Renal cortex interstitium (tissue), 11 donors: ENCODE results near the gene TTC23. TPM values are rescaled to one million over a fixed set of nuclear protein-coding genes. Genes with fewer than 3 reads are reported as not detected.
A peak's percentile ranks its signal among the peaks of the same experiment; 100 is the strongest.

Experiments
- DNase-seq, 11 donors: peaks; one replicate each; pipeline ENCODE4 v3.0.0-alpha.2; 2013; ENCODE audit warnings: low read depth in 9 of 11, low spot score in 4 of 11; ENCODE audit errors: extremely low read depth in 1 of 11
- polyA plus RNA-seq, 3 donors: library from polyadenylated mRNA; unstranded; fragments of 120-200 nt; gene quantifications; one replicate each; pipeline ENCODE4 v1.2.1, GENCODE V29; 2013; ENCODE audit not compliant: insufficient read length in 3 of 3

The TTC23 gene
- polyA plus RNA-seq, 3 donors: 29.3 to 35.4 (median 32.3) TPM

DNA sequence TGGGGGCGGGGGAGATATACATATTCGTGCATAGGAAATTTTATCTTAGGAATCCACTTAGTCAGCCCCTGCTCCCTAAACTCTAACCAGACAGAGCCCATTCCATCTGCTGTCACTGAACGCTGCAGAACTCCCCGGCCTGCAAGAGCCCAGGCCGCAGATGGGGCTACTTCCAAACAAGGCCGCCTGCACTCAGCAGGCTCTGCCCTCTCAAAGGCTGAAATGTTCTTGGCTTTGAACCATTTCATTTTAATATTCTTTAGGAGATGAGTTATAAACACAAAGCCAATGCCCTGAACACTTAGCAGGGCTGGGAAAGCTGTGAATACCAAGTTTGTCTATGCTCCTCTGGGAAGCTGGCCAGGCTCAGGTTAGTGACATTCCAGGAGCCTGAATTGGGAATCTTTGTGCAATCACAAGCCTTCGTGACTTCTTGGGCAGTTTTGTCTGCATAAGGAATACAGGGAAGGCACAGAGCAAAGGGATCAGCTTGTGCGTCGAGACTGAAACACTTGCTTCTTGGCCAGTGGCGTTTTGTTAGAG, 79.5 kb downstream of the TTC23 start:
- no peak for DNase-seq

DNA sequence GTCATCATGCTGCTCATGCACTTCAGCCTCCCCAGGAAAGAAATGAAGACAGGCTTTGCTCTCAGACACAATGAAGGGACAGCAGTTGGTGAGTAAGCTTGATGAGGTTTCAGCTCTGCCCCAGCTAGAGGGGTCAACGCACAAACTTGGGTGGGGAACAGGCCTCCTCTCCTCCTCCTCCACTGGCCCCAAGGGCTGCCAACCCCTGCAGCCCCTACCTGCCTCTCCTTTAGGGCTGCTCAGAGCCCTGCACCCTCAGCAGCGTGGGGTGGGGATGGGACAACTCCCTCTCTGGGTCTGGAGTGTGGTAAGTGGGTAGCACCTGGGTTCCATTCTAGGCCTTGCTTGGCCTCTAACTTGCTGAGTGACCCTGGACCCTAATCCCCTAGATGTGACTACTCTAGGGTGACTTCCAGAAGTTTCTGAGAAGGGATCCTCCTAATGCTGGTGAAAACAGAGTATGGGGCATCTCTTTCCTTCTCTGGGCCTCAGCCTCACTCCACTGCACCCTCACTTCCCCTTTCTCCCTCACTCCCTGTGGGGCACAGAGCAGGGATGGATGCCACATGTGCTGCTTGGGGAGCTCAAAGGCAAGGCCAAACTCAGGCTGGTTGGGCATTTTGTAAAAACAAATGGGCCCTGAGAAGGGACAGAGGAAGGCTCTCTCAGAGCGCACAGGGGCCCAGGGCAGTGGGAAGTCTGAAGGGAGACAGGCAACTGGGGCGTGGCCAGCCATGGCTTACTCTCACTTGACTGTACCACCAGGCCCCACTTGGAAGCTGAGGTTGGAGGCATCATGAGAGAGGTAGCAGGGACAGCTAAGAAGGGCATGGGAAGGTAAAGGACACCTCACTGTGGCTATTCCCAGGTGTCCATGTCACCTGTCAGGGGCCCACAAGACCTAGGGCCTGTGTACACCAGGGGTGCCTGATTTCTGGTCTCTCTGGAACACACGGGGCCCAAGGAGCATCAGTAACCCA, 80.5 kb downstream of the TTC23 start:
- DNase-seq: no peak

DNA sequence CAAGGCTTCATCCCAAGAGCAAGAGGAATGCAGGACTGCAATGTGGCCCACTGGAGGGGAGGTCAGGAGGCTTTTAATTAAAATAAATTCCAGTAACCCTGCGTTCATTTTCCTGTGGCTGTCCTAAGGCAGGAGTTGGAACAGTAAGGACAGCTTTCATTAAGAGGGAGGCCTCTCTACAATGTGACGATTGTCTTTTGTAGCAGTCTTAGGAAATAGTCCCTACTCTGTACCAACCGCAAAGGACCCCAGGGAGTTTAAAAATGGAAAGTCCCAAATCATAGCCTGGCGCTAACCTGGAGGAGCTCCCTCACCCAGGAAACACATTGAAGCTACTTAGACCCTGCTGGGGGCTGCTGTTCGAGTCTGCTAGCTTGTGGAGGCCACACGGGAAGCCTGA, 81.7 kb downstream of the TTC23 start:
- DNase-seq: no peak

DNA sequence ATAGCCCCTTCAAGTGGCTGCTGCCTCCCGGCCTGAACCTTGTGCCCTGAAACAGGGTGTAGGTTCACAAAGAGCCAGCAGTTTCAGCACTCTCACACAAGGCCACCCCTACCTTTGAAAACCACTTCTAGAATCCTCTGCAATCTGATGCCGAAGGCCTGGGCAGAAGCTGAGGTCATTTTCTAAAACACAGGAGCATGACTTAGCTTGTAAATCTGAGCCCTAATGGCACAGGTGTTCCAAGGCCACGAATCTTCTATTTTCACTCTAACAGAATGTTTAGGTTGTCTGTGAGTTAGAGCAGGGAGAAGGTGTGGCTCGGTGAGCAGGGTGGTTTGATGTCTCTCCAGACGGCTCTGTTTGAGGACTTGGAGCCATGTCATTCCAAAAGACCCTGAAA, 82.2 kb downstream of the TTC23 start:
- DNase-seq: peak in 2 of 11 donors; percentile 9 to 12

- no peak for DNase-seq
Observed at GRCh38 chr15:99165956-99166689, 83.3 kb downstream of the TTC23 start.

DNA sequence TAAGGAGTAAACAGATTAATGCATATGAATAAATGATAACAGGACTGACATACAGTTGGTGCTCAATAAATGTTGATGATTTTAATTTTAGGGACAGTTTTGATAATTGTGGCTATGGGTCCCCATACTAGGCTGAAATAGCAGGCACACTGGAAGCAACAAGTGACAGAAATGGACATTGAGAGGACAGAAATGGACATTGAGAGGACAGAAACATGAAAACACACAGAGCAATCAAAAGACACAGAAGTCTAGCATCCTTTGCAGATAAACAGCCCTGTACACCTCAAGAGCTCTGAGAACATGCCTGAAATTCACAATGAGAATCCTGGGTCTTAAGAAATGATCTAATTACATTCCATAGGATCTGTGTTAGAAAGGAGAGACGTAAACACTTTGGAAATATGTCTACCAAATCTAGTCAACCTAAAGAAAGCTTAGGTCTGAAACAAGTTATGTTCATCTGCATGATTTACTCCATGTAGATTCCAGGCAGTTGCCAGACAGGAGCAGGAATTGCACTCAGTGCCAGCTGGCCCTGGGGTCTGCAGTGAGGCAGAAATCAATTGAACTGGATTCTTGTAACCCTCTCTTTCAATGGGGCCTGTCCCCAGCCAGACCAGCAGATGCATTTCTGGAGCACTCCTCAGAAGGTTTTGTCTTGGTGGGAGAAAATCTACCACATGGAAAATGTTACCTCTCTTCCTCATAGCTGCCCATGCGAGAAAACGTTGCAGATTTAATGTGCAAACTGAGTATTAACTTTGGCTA, 84.2 kb downstream of the TTC23 start:
- no peak for DNase-seq

GRCh38 chr15:99164119-99164518, 85.3 kb downstream of the TTC23 start:
- DNase-seq: no peak

DNA sequence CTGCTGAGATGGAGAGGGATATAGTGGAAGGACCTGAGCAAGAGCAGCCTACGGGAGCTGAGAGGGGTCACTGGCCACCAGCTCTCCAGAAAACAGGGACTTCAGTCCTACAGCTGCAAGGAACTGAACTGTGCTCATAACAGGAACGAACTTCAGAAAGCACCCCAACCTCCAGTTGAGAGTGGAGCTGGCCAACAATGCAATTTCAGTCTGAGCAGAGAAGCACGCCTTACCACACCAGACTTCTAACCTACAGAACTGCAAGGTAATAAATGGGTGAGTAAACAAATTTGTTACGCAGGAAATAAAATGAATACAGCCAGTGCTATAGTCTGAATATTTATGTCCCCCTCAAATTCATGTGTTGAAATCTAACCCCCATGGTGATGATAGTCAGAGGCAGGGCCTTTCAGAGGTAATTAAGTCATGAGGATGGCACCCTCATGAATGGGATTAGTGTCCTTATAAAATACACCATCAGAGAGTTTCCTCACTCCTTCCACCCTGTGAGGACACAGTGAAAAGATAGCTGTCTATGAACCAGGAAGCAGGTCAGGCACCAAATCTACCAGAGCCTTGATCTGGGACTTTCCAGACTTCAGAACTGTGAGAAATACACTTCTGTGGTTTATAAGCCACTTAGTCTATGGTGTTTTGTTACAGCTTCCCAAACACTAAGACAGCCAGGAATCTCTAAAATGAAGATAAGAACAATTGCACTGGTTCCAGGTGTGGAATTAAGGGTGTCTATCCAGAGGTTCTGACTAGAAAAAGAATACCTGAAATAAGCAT, 85.9 kb downstream of the TTC23 start:
- no peak for DNase-seq

DNA sequence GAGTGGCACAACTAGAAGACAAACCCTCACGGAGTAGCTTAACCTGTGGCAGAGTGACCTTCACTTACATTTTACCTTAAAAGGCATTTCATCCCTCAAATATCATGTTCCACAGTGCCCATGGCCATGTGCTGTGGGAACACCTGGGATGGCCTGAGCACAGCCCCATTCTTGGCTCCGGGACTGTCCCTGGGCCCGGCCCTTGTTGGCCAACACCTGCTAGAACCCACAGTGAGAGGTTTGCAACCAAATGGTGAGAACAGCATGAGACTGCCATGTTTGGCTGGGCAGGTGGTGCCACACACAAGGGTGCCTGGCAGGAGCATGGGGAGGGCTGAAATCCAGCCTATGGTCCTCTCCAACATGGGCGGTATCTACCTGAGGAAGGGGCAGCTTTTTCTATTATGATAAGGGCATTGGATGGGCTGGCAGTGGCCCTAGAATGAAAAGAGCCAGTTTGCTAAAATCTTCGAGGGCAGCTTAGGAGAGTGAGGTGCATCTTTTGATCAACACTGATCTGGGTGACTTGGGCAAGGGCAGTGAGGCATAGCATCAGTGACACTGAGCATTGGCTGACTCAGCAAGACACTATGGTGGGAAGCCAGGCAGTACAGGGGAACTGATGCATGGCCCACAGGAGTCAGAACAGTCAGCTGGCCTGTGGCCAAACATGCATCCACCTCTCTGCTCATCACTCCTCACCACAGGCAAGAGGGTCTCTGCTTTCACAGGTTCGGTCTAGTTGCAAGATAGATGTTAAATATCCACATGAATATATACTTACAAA, 90.6 kb downstream of the TTC23 start:
- peak in 1 of 11 donors; percentile 26 for DNase-seq

DNA sequence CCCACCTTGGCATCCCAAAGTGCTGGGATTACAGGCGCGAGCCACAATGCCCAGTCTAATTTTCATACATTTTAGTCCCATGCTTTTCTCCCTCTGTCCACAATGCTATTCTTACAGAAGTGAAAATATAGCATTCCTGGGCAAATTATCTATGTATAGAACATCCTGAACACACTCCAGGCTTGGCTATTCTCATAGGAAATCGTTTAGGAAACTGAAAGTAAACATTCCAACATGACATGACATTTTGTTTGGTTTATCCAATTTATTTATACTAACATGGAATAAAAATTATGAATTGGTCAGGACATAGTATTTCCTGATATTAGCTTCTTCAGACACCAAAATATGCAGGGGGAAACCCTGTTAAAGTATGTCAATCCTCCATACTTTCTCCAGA, 91.9 kb downstream of the TTC23 start:
- DNase-seq: no peak

DNA sequence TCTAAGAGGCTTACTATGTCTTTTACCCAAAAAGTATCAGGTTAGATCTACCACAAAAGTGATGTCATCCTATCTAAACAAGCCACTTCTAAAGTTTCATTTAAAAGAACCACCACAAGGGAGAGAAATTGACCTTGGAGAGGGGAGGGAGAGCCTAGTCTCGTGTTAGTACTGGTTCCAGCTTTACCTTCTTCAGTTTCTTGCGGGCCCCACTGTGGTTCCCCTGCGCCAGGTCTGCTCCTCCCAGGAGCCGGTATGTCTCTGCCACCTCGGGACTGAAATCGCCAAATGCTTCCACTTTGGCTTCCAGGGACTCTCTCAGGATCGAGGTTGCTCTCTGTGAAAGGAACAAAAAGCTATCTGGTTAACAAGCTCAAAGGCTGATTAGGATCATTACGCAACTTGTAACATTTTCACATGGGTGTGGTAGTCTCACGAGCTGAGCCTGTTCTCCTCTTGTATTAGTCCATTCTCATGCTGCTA, 93.4 kb downstream of the TTC23 start:
- DNase-seq: no peak

- no peak for DNase-seq
Observed at GRCh38 chr15:99154271-99154670, 95.1 kb downstream of the TTC23 start.

DNA sequence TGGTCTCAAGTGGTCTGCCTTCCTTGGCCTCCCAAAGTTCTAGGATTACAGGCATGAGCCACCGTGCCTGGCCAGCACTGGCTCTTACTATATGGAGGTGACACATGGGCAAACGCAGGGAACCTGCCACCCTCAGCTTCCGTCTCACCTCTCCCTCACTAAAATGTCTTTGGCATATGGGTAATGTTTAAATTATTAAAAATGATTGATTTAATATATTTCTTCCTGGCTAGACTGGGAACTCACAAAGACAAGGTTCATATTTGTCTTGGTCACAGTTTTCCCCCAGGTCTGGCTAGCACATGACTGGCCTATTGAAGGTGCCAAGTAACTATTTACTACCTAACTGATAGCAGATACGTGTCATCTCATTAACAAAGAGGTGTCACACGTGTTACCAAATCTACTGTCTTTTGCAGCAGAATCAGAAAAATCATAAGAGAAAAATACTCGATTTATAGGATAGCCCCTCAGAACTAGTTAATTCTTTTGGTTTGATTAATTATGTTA, 96.3 kb downstream of the TTC23 start:
- no peak for DNase-seq

DNA sequence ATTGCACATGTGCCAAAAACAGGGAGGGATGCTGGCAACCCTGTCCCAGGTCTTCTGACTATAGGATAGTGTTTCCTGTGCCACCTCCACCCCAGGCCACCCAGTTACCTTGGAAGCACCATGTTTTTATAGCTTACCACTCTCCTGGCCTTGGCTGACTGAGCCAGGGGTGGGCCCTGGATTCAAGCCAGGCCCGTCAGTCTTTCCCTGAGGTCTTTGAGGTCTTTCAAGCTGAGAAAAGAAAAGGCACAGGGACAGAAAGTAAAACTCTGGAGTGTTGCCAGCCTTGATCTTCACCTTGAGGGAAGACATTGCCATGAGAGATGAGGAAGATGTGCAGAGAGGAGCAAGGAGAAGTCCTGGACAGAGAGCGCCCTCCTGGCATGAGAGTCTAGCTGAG, 98.2 kb downstream of the TTC23 start:
- no peak for DNase-seq

DNA sequence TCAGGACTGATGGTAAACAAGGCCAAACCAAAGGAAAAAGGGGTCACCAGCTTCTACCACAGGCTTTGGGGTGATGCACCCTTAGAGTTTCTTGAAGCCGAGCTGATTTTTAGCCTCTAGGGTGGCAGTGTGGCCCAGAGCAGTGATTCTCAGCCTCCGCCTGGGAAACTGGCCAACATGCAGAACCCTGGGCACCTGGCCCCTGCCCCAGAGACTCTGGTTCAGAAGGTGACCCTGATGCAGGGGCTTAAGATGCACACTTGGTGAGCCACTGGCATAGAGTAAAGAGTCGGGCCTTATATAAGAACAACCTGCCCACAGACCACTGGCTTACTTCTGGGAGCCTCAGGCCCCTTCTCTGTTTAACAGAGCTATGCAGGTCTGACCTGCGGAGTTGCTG, 100.0 kb downstream of the TTC23 start:
- DNase-seq: no peak

- no peak for DNase-seq
Observed at GRCh38 chr15:99148851-99149276, 100.5 kb downstream of the TTC23 start.

- DNase-seq: no peak
Observed at GRCh38 chr15:99146661-99147060, 102.7 kb downstream of the TTC23 start.
